HG03439 (cell line): ENCODE measurements around the gene ANKRD63.

Experiments
- ATAC-seq: cut with Tn5 transposase; IDR thresholded peaks from one replicate; pipeline ENCODE4 v1.9.1; 2021; ENCODE audit warnings: mild to moderate bottlenecking, moderate library complexity; ENCODE audit not compliant: unreplicated experiment

ANKRD63 gene

DNA sequence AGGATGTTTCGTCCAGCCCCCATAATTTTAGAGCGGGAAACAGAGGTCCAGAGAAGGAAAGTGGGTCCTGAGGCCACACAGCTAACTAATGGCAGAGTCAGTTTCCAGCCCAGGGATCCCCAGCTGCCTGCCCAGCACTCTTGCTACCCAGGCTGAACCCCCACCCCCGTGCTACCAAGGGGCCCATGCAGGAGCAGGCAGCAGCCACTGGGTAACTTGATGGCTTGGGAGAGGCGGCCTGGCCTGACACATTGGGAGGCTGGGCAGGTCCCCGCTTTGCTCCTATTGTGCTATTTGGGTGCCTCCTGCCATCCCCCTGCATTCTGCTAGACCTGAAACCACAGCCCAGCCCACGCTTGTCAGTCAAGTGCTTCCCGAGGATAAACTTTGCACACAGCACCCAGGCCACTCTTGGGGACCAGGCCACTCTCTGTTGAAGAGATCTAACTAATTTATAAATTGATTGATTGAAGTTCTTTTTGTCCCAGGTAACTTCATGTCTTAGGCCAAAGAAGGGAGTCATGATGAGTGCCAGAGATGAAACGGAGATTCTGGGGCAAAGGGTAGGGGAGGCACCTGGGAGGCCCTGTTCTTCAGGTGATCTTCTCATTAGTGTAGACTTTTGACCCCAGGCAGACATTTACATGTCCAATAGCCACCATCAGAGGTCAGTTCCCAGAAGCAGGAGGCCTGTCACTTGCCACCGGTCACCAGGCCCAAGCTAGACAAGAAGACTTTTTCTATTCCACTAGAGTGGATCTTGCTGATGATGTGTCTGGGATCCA is 37.0 kb downstream of the ANKRD63 start:
- ATAC-seq, result no peak

DNA sequence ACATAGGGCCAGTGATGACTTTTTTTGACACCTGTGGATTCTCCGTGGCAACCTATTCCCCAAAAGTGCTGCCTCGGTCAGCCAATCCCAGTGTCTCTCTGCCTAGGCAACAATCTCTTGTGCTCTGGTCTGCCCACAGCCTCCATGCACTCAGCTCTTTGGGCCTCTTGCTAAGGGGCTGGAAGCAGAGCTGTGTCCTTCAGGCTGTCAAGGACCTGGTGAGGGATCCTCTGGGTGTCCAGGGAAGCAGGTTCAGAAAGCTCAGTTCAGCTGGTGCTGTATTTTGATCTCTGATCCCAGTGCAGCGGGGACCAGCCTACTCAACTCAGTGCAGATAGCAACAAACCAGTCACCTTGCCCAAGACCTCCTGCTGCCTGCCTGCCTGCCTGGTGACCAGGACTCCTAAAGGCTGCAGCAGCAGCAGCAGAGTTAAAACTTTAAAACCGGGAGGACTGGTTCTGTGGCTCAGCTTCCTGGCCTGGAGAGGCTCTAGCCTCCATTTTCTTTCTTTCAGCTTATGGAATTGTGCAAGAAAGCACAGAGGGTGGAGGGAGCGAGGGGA is 37.8 kb downstream of the ANKRD63 start:
- no peak for ATAC-seq

DNA sequence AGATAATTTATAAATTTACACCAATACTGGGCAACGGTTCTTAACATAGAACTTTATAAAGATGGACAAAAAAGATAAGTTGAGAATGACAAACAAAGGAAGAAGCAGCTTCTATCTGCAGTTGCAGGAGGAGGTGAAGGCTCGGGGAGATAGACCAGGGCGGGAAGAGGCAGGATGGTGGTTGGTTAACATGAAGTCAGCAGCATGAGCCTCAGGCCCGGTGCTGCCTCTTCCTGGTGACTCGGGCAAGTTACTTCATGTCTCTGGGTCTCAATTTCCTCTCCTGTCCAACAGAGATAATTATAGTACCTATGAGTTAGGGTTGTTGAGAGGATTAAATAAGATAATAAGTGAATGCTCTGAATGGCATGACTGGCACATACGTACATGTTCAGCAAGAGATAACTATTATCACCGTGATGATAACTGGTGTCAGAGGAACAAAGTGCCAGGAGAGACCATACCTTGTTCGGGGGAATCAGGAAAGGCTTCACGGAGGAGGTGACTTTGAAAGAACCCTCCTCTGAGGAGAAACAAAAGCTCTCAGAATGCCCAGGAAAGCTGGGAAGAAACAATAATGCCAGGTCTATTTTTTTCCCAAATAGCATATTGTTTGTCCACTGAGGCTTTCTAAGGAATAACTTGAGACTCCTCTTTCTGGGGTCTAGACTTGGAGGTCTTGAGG is 39.6 kb downstream of the ANKRD63 start:
- ATAC-seq, result no peak

DNA sequence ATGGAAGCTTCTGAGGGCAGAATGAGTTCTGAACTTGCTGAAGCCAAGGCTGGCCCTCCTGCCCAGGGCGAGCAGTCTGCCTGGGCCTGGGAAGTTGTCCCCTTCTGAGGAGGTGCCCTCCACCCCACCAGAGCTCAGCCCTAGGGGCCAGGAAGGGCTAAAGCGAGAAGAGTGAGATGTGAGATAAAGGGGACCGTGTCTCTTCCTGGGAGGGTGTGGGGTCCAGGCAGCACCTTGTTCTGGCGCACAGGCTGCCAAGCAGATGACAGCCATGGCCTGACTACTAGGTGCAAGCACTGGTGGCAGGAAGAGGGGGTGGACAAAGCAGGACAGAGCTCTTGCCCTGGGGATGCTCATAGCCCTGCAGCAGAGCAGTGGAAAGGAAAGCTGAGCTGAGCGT is 40.3 kb downstream of the ANKRD63 start:
- ATAC-seq, result no peak

- ATAC-seq, result no peak
Measured at GRCh38 chr15:40242213-40242599, 40.7 kb downstream of the ANKRD63 start.

DNA sequence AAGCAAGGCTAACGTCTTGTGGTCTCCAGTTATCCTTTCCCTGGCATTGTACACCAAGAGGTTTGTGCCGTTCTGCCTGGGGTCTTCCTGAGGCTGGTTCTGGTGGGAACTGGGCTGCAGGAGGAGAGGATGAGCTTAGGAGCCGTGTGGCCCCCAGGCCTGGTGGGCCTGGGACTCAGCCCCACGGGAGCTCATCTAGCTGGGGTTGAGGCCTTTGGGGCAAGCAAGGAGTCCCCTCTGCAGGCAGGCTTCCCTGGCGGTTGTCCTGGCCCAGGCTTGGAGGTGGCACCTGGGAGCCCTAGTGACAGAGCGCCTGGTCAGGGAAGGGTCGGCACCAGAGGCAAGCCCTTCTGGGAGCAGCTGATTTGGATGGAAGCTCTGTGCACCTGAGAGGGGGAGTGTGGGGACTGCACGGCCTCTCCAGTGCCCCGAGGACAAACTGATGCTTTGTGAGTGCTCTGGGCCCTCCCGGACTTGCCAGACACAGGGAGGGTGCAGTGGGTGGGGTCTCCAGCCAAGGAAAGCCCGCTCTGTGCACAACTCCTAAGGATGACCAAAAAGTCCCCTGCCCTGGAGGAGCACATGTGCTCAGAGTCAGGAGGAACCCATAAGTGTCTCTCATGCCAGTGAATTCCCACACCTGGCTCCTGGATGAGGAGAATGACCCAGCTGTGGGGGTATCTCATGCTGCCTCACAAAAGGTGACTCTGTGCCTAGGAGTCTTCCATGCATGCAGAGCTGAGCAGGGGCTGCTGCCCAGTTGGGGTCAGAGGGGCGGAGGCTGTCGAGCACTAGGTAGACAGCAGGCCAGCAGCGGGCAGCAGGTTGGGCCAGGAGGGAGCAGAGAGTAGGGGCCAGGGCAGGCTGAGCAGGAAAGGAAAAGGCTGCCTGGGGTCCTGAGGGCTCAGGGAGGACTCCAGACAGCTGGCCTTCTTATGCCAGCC is 41.3 kb downstream of the ANKRD63 start:
- no peak for ATAC-seq

DNA sequence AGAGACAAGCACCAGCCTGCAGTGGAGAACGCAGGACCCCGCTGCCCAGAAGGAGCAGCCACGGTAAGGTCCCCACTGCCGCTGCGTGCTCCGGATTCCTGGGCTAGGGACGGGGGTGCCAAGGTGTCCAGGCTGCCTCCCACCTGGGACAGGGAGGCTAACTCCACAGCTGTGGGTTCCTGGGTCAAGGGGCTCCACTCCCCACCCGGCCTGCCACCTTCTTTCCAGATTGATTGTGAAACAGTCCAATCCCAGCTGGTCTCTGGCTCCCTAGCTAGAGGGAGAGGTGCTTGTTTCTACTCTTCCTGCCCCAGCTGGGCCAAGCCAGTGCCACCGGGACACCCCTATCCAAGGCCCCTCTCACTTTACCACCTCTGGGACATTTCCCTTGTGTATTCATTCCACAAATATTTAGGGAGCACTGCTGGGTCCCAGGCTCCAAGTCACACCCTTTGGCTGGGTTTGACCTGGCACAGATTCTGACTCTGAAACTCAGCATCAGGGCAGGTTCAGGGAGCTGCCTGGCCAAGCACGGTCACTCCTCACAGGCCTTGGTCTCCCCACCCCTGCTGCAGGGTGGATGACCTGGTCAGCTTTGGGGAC is 42.1 kb downstream of the ANKRD63 start:
- ATAC-seq, result no peak

GRCh38 chr15:40239693-40240618 is 42.9 kb downstream of the ANKRD63 start:
- no peak for ATAC-seq

DNA sequence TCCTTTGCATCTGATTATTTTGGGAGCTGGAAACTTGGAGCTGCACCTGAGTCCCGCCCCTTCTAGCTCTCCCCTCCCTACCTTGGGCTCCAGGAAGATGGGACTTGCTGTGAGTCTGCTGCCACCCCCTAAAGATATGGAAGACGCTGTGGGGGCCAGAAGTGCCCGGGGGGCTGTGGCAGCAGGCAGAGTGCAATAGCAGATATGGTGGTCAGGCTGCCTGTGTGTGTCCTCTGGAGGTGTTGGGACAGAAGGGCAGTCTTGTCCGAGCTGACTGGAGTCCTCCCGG is 43.5 kb downstream of the ANKRD63 start:
- ATAC-seq, result no peak

DNA sequence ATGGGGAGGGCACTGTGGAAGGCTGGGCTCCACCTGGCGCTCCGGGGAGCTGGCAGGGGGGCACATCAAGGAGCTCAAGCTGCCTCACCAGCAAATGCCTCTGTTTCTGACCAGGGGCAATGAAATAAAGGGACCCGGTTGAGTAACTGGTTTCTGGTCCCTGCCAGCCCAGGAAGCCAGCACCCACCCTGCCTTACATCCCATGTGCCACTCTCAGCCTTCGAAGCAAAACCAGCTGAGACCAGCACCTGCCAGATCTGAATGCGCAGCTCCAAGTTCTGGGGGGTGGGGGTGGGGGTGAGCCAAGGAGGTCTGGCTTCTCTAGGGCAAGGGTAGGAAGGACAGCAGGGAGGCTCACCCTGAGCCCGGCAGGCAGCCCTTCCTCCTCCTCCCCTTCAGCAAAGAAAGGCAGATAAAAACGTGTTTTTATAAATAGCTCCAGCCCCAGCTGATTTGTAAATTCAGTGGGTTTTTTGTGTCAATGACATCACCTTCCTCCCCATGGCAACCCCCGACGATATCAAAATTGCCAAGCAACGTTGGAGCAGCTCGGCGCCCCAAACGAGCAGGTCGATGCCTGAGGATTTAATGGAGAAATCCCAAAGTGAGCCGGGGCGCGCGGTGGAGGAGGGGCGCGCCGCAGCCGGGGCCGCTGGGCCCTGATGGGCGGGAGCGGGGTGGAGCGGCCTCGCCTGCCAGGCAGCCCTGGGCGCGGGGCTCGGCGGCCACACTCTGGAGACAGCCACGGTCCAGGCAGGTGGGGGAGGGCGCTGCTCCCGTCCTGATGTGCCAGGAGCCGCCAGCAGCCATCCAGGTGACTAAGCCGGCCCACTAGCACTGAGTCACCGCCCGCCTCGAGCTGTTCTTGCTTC is 44.1 kb downstream of the ANKRD63 start, which contains the start of gene PAK6:
Gene PAK6 (plus strand): TSS at position 532 of the 872 bp plus-strand sequence. CDS start 25,723 bp downstream, outside the sequence.
- no peak for ATAC-seq

- ATAC-seq, result no peak
Measured at GRCh38 chr15:40235201-40235885, 47.5 kb downstream of the ANKRD63 start.

GRCh38 chr15:40234783-40235182 is 48.1 kb downstream of the ANKRD63 start:
- no peak for ATAC-seq

DNA sequence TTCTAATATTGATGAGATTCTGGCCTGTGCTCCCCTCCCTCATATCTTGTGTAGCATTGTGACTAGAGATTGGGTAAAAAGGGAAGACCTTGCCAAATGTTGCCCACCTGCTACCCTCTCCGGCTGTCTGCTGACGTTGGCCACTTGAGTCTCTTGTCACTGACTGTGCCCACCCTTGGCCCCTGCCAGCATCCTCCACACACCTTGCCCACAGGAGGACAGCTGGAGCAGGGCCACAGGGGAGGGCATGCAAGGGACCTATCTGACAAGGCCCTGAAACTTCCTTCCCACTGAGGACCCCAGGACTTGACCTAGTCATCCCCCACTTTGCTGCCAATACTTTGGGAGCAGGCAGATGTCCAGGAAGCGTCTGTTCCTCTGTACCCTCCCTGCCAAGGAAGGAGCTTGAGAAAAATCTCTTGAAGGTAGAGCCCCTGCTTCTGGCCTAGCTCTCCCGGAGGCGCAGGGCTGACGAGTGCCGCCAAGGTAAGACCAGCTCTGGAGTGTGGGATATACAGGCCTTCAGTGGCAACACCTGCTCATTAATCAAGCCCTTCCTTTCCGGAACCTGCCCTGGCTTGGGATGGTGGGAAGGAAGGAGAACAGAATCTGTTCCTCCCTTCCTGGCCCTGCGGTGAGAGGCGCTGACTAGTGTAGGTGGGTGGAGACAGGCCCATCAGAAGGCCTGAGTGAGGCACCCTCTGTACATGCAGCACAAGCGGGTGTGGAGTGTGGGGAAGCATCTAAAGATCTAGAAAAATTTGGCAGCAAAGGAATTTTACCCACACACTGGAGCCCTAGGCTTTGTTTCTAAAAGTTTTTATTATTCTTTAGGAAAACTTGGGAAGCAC is 48.9 kb downstream of the ANKRD63 start:
- no peak for ATAC-seq

DNA sequence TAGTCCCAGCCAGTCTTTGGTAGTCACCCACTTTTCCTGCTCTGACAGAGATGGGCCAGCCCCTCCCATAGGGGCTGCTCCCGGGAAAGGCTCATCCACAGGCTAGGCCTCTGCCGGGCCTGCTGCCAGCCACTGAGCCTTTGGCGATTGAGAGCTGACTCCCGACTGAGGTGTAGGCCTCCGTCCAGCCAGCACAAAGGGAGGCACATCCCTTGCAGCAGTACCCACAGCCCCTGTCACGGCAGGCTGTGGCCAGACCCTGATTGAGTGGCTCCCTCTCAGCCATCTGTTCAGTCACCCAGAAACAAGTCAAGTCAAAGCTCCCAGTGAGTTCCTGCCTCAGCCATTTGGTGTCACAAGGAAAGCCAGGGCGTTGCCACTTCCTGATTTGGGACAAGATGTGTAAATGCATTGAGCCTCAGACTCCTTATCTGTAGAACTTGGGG is 50.2 kb downstream of the ANKRD63 start:
- ATAC-seq, result no peak
